Measurements from ENCODE around the gene SERP2. TPM values are rescaled to one million over a fixed set of nuclear protein-coding genes. Genes with fewer than 3 reads are reported as not detected.

The SERP2 gene
- total and polyA plus RNA-seq, 2 of the 8 experiments (the other 6 are each of a cell fraction or from before 2014, with no cell fraction given) = 2.0 to 2.3 TPM

DNA sequence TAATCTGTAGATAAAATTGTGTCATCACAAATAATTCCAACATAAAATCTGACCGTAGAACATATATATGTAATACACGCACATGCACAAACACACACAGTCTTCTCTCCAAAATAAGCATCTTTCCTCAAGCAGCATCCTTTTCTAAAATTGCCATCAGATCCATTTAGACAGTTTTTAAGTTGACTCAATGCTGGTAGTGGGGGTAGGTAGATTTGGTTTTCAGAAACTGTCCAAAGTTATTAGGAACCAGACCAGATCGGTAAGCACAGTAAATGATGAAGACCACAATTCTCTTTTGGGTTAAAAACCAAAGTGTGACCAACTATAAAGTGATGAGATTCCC, 64.6 kb downstream of the SERP2 start:
- Histone ChIP-seq H3K27me3 (replicated peaks in 1 of 4; ENCODE audit: control insufficient read depth in 3 of 4, extremely low read depth in 1 of 4, insufficient read depth in 3 of 4, low read length in 3 of 4) (no peaks in the 10 kb centered on the region), H4K5ac (ENCODE audit: insufficient read length, low read depth, low read length) (no peak overlapping the region), H2BK5ac (ENCODE audit: low read depth, low read length) (no peak overlapping the region), H2BK15ac (ENCODE audit: low read length) (no peak overlapping the region), H3K9me3 (ENCODE audit: insufficient read depth in 2 of 2, low read depth in 1 of 2, low read length in 1 of 2) (no peaks in the 10 kb centered on the region), H3K4ac (replicated peaks; ENCODE audit: insufficient read length, low read depth, low read length) (no peak overlapping the region), H2AFZ (ENCODE audit: low read length) (no peak overlapping the region), H4K20me1 (replicated peaks in 1 of 2; ENCODE audit: control insufficient read depth in 1 of 2, insufficient read depth in 2 of 2, low read length in 2 of 2) (peaks cover 0 to 7% of the 10 kb centered on the region in 2 experiments), H2BK20ac (ENCODE audit: low read length) (no peak overlapping the region), H3K4me2 (ENCODE audit: insufficient read depth in 1 of 2, low read depth in 2 of 2, low read length in 2 of 2) (no peak overlapping the region), H2BK120ac (replicated peaks; ENCODE audit: low read depth, low read length) (no peak overlapping the region), H3K18ac (ENCODE audit: extremely low read depth, low read length) (no peak overlapping the region), H3K27ac (ENCODE audit: low read depth, low read length) (no peak overlapping the region), H3K23ac (ENCODE audit: insufficient read length) (no peak overlapping the region), H2BK12ac (ENCODE audit: low read depth, low read length) (no peak overlapping the region), H3K4me3 (ENCODE audit: extremely low read depth in 1 of 4, insufficient read depth in 2 of 4, low read depth in 3 of 4, low read length in 4 of 4) (no peak overlapping the region), H2AK5ac (ENCODE audit: low read depth, low read length) (no peak overlapping the region), H3K9ac (replicated peaks in 1 of 4; ENCODE audit: extremely low read depth in 1 of 4, low read depth in 3 of 4, low read length in 3 of 4) (no peak overlapping the region; a peak in 1 of 7 replicates), H3K36me3 (ENCODE audit: control insufficient read depth in 2 of 4, insufficient read depth in 4 of 4, low read length in 3 of 4) (peaks cover 6 to 16% (median 13%) of the 10 kb centered on the region in 4 experiments), H3K23me2 (ENCODE audit: low read depth, low read length) (no peaks in the 10 kb centered on the region), H3K4me1 (replicated peaks in 1 of 4; ENCODE audit: control insufficient read depth in 3 of 4, insufficient read depth in 4 of 4, low read length in 3 of 4) (peaks cover 0 to 8% (median 5%) of the 10 kb centered on the region in 4 experiments; a peak in 5 of 7 replicates), H4K8ac (ENCODE audit: extremely low read depth, insufficient read depth, low read length) (no peak overlapping the region), H3K79me1 (ENCODE audit: low read depth, low read length) (no peaks in the 10 kb centered on the region; the same call in 1 of the 2 replicates), H3K79me2 (ENCODE audit: control insufficient read depth in 1 of 2, insufficient read depth in 2 of 2, low read length in 2 of 2) (peaks cover 0 to 54% of the 10 kb centered on the region in 2 experiments; a peak in 2 of 4 replicates), H4K91ac (replicated peaks; ENCODE audit: insufficient read length, low read length) (no peak overlapping the region), H3K14ac (ENCODE audit: insufficient read length) (no peak overlapping the region), H3K56ac (replicated peaks; ENCODE audit: insufficient read length, low read depth, low read length) (no peak overlapping the region)
- 39% methylated on average over 3 of the region's 3 CpGs; no CpG with 5 or more reads in 1 of the 2 experiments for WGBS, 2 experiments (ENCODE audit: extremely low coverage in 1 of 2, insufficient coverage in 1 of 2, insufficient read length in 1 of 2, insufficient replicate concordance in 2 of 2, low coverage in 1 of 2, low lambda C conversion rate in 2 of 2, missing lambda C conversion rate in 1 of 2)
- CTCF ChIA-PET (ENCODE audit: partially characterized antibody) = interaction anchor here (0.7 to 7.5 kb wide), 16 partner anchors 10 to 533 kb away, joined by 3 to 38 read pairs (median 4); no protein-coding TSS in a partner anchor
- FAIRE-seq = no peak
- POLR2A ChIA-PET (ENCODE audit: partially characterized antibody) = interaction anchor here (1.1 to 10.8 kb wide), 4 partner anchors 31 to 528 kb away, joined by 4 to 125 read pairs (median 5); no protein-coding TSS in a partner anchor
- no peak for DNase-seq (ENCODE audit: low read depth in 1 of 2, low spot score in 2 of 2)
- TF ChIP-seq CREB1 (IDR thresholded peaks at IDR 0.05) = no peak
